AG04449 (cell line): ENCODE data around the gene CFAP61.

Source experiments
- CTCF ChIA-PET: fragments of 350-600 bp; formaldehyde crosslinking; extraction: SDS; loops from one replicate; lab custom pipeline; 2021; ENCODE audit warnings: antibody characterized with exemption; lab: Yijun Ruan, JAX
- POLR2A ChIA-PET: fragments of 400-600, 350-600 bp; formaldehyde crosslinking; extraction: SDS; loops from one replicate; lab custom pipeline; 2020; ENCODE audit warnings: antibody characterized with exemption, inconsistent platforms; lab: Yijun Ruan, JAX
- DNase-seq: peaks from one replicate; pipeline ENCODE4 v3.0.0-alpha.2; 2010; ENCODE audit warnings: low read depth, low spot score
- H3K4me3 ChIP-seq: 2 replicates; pipeline ENCODE4 v1.5.1; 2011; ENCODE audit warnings: low read depth, mild to moderate bottlenecking, control low read depth, low read length
- TF ChIP-seq, protein P1 (sequence below): IDR thresholded peaks from one replicate; pipeline ENCODE4 v1.5.1; 2011; ENCODE audit warnings: mild to moderate bottlenecking, moderate library complexity, low read length, control low read depth, inconsistent platforms; ENCODE audit not compliant: insufficient read depth; ENCODE audit errors: missing control alignments

The CFAP61 gene

GRCh38 chr20:20203784-20204183, 151.5 kb downstream of the CFAP61 start:
- TF ChIP-seq, protein P1, sequence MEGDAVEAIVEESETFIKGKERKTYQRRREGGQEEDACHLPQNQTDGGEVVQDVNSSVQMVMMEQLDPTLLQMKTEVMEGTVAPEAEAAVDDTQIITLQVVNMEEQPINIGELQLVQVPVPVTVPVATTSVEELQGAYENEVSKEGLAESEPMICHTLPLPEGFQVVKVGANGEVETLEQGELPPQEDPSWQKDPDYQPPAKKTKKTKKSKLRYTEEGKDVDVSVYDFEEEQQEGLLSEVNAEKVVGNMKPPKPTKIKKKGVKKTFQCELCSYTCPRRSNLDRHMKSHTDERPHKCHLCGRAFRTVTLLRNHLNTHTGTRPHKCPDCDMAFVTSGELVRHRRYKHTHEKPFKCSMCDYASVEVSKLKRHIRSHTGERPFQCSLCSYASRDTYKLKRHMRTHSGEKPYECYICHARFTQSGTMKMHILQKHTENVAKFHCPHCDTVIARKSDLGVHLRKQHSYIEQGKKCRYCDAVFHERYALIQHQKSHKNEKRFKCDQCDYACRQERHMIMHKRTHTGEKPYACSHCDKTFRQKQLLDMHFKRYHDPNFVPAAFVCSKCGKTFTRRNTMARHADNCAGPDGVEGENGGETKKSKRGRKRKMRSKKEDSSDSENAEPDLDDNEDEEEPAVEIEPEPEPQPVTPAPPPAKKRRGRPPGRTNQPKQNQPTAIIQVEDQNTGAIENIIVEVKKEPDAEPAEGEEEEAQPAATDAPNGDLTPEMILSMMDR, result no peak
- CTCF ChIA-PET, result interaction anchor here (1.1 kb wide), 1 partner anchor 33 kb away, joined by 3 read pairs; no protein-coding TSS in a partner anchor
- POLR2A ChIA-PET, result no interaction called here
- no peak for DNase-seq
- H3K4me3 ChIP-seq, result no peak overlapping the region

DNA sequence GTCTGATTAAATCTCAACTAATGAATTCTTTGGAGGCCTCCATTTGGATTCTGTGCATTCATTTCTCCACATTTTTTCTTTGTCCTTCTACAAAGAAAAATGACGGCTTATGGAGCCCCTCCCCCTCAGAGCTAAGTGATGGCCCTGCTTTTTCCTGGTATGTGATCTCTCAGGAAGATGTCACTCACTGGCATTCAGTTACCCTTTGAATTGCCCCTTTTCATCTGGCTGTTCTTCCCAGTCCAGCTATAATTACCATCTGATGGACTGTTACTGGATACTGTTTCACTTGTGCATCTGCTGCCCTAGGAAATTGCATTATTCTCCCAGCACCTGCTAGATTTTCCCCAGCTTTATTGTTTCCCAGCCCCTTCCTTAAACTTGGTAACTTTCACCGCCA, 151.9 kb downstream of the CFAP61 start:
- no peak for DNase-seq
- H3K4me3 ChIP-seq, result no peak overlapping the region
- TF ChIP-seq, protein P1, result no peak
- ChIA-PET CTCF (interaction anchor here (1.1 kb wide), 1 partner anchor 33 kb away, joined by 3 read pairs; no protein-coding TSS in a partner anchor), POLR2A (interaction anchor here (0.6 kb wide), 1 partner anchor 38 kb away, joined by 3 read pairs; no protein-coding TSS in a partner anchor)

GRCh38 chr20:20205141-20205861, 153.0 kb downstream of the CFAP61 start:
- ChIA-PET CTCF (no interaction called here), POLR2A (no interaction called here)
- TF ChIP-seq, protein P1, result no peak
- no peak overlapping the region for H3K4me3 ChIP-seq
- DNase-seq, result no peak

- TF ChIP-seq, protein P1, result no peak
- CTCF ChIA-PET, result no interaction called here
- DNase-seq, result no peak
These were observed 153.5 kb downstream of the CFAP61 start for GRCh38 chr20:20205862-20206236.

GRCh38 chr20:20206788-20207187, 154.5 kb downstream of the CFAP61 start:
- H3K4me3 ChIP-seq, result no peak overlapping the region
- CTCF ChIA-PET, result interaction anchor here (0.9 kb wide), 1 partner anchor 30 kb away, joined by 3 read pairs; no protein-coding TSS in a partner anchor
- POLR2A ChIA-PET, result no interaction called here
- no peak for DNase-seq
- TF ChIP-seq, protein P1, result no peak

More at GRCh38 chr20:20205862-20206236, 153.5 kb downstream of the CFAP61 start:
- no peak overlapping the region for H3K4me3 ChIP-seq
- POLR2A ChIA-PET, result no interaction called here

DNA sequence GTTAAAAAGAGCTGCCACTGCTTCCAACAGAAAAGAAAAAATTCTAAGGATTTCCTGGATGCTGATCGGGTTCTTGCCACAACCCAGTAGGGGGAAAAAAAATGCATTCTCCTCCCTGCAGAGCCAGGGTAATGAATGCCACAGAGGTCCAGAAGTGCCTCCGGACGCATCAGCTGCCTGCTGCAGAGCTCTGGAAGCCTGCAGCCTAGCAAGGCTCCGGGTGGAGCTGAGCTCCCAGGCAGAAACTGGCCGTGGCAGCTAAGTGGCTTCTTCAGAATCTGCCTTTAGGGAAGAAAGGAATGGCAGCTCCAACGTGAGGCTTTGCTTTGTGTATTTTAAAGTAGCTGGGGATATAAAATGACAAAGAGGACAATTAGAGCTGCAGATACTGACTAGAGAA, 155.0 kb downstream of the CFAP61 start:
- POLR2A ChIA-PET, result no interaction called here

More for the DNA sequence above, 155.0 kb downstream of the CFAP61 start:
- TF ChIP-seq, protein P1, result no peak
- no peak for DNase-seq
- no peak overlapping the region for H3K4me3 ChIP-seq
- CTCF ChIA-PET, result interaction anchor here (0.9 kb wide), 1 partner anchor 29 kb away, joined by 3 read pairs; no protein-coding TSS in a partner anchor
